HepG2 (cell line): ENCODE results near the gene CMTM1. TPM values are rescaled to one million over a fixed set of nuclear protein-coding genes. Genes with fewer than 3 reads are reported as not detected.

Experiments used
- ATAC-seq: fragments of 200-7000 bp; cut with Tn5 transposase; 3 replicates; pipeline ENCODE4 v1.9.1; 2020; ENCODE audit warnings: mild to moderate bottlenecking, moderate library complexity
- BruUV-seq: library from RNA; stranded (reverse); fragments of 400-500 nt; replicated peaks from 2 replicates; lab custom pipeline; 2021; lab: Mats Ljungman, UMichigan
- CTCF ChIA-PET: fragments of 300-600 bp; formaldehyde crosslinking; extraction: SDS; loops from one replicate; lab custom pipeline; 2021; ENCODE audit warnings: low total read pairs, inconsistent platforms, low intra/inter-chr PET ratio; lab: Yijun Ruan, JAX
- POLR2A ChIA-PET: fragments of 350-600 bp; sonication (Branson Sonifier 250); formaldehyde crosslinking; loops from one replicate; lab custom pipeline; 2020; ENCODE audit warnings: antibody characterized with exemption, inconsistent platforms; lab: Yijun Ruan, JAX
- DNase-seq: peaks from one replicate; pipeline ENCODE4 v3.0.0-alpha.2; 2015; ENCODE audit warnings: low spot score
- FAIRE-seq: peaks from 3 replicates; lab custom pipeline; 2011; peaks lifted over from hg19 to GRCh38; lab: Jason Lieb, UNC
- H2AFZ ChIP-seq: one replicate; pipeline ENCODE4 v1.6.1; 2011; ENCODE audit warnings: low read length, inconsistent platforms
- H3K27ac ChIP-seq: fragments of 300-600 bp; 3 replicates; pipeline ENCODE4 v1.8.0; 2011; ENCODE audit warnings: mixed run types, mild to moderate bottlenecking, mixed read lengths, low read length, inconsistent platforms; ENCODE audit not compliant: insufficient read depth; ENCODE audit errors: extremely low read length
- H3K27me3 ChIP-seq, 2 experiments: fragments of 200-600 bp in 1 of 2; 2 replicates in 1 of 2; 3 replicates in 1 of 2; pipeline versions ENCODE4 v1.6.0 to v1.8.0; 2011; ENCODE audit warnings: low read length in 2 of 2, mild to moderate bottlenecking in 2 of 2, moderate library complexity in 2 of 2, inconsistent platforms in 1 of 2; ENCODE audit not compliant: insufficient read depth in 2 of 2, control insufficient read depth in 1 of 2
- H3K36me3 ChIP-seq, 2 experiments: fragments of 200-600 bp in 1 of 2; replicated peaks in 1 of 2; 2 replicates in 1 of 2; 3 replicates in 1 of 2; pipeline versions ENCODE4 v1.5.1 to v1.8.0; 2011; ENCODE audit warnings: low read length in 2 of 2, inconsistent platforms in 1 of 2; ENCODE audit not compliant: insufficient read depth in 2 of 2, control insufficient read depth in 1 of 2
- H3K4me1 ChIP-seq: 2 replicates; pipeline ENCODE4 v1.5.1; 2012; ENCODE audit warnings: low read length, inconsistent platforms; ENCODE audit not compliant: insufficient read depth
- H3K4me2 ChIP-seq: 2 replicates; pipeline ENCODE4 v1.6.0; 2011; ENCODE audit warnings: low read depth, low read length, inconsistent platforms
- H3K4me3 ChIP-seq, 3 experiments: fragments of 200-600 bp in 1 of 3; sonication (generic), shearing (Covaris generic) in 1 of 3; replicated peaks in 1 of 3; 2 replicates each; pipeline ENCODE4 v1.5.1; 2011 to 2016; ENCODE audit warnings: low read length in 3 of 3, inconsistent platforms in 2 of 3, low read depth in 2 of 3, mild to moderate bottlenecking in 2 of 3, control low read depth in 1 of 3, mixed read lengths in 1 of 3; ENCODE audit not compliant: insufficient read depth in 1 of 3
- H3K79me2 ChIP-seq: one replicate; pipeline ENCODE4 v1.6.1; 2011; ENCODE audit warnings: low read length, inconsistent platforms; ENCODE audit not compliant: insufficient read depth
- H3K9ac ChIP-seq: 2 replicates; pipeline ENCODE4 v1.6.0; 2011; ENCODE audit warnings: mild to moderate bottlenecking, low read depth, low read length, inconsistent platforms; ENCODE audit not compliant: insufficient read depth
- H3K9me3 ChIP-seq: 2 replicates; pipeline ENCODE4 v1.5.1; 2012; ENCODE audit warnings: mild to moderate bottlenecking, low read length
- H4K20me1 ChIP-seq: 2 replicates; pipeline ENCODE4 v1.6.0; 2011; ENCODE audit warnings: inconsistent platforms, mild to moderate bottlenecking, low read length, moderate library complexity; ENCODE audit not compliant: insufficient read depth
- EHMT2 ChIP-seq: fragments of 200-600 bp; sonication (generic); IDR thresholded peaks from 2 replicates; pipeline ENCODE4 v1.7.0; 2017; ENCODE audit warnings: antibody characterized with exemption, low read depth, low read length, borderline replicate concordance
- FOSL2 ChIP-seq: sonication (generic); formaldehyde crosslinking; IDR thresholded peaks from 2 replicates; pipeline ENCODE4 v1.4.0; 2020; ENCODE audit warnings: missing genetic modification reagents
- LCORL ChIP-seq, 2 experiments: fragments of 450-650 bp in 1 of 2; sonication (generic) in 1 of 2; formaldehyde crosslinking in 1 of 2; IDR thresholded peaks; 2 replicates each; pipeline versions ENCODE4 v1.5.0 to v1.6.1; 2017 to 2020; ENCODE audit warnings: antibody characterized with exemption in 1 of 2, missing genetic modification reagents in 1 of 2
- MAFF ChIP-seq: IDR thresholded peaks from 2 replicates; pipeline ENCODE4 v1.6.1; 2011; ENCODE audit warnings: low read depth, low read length, improper control_type of control experiment
- MAFK ChIP-seq, 2 experiments: IDR thresholded peaks in 1 of 2; conservative IDR thresholded peaks in 1 of 2; 2 replicates each; pipeline ENCODE4 v1.6.1; 2011; ENCODE audit warnings: improper control_type of control experiment in 2 of 2, low read length in 2 of 2
- MIER3 ChIP-seq: IDR thresholded peaks from 2 replicates; pipeline ENCODE4 v1.6.1; 2016; ENCODE audit warnings: missing compliant biosample characterization, borderline replicate concordance
- SMYD3 ChIP-seq: sonication (generic); formaldehyde crosslinking; IDR thresholded peaks from 2 replicates; pipeline ENCODE4 v1.8.1; 2023; ENCODE audit warnings: mild to moderate bottlenecking, missing genetic modification reagents
- SP2 ChIP-seq: sonication (generic); formaldehyde crosslinking; IDR thresholded peaks from 2 replicates; pipeline ENCODE4 v1.5.1; 2020; ENCODE audit warnings: mild to moderate bottlenecking, missing genetic modification reagents
- ZBTB42 ChIP-seq: sonication (generic); formaldehyde crosslinking; IDR thresholded peaks from 2 replicates; pipeline ENCODE4 v1.5.0; 2020; ENCODE audit warnings: mild to moderate bottlenecking, missing genetic modification reagents
- ZNF577 ChIP-seq: sonication (generic); formaldehyde crosslinking; IDR thresholded peaks from 2 replicates; pipeline ENCODE4 v1.4.0; 2020; ENCODE audit warnings: mild to moderate bottlenecking, low read depth, missing genetic modification reagents, borderline replicate concordance
- ZNF652 ChIP-seq: IDR thresholded peaks from 2 replicates; pipeline ENCODE4 v1.6.1; 2016; ENCODE audit warnings: low read depth, borderline replicate concordance
- WGBS: methylation state at CpG from one replicate; pipeline ENCODE4 v1.1.6; 2017; ENCODE audit warnings: low lambda C conversion rate; 5-methylcytosine and 5-hydroxymethylcytosine counted together
- in situ Hi-C: cut with HindIII; loops from 2 replicates; pipeline ENCODE4 v1.10.0; 2017; ENCODE audit warnings: low pct_unique_long_range_greater_than_20kb; ENCODE audit not compliant: extremely low pct_ligation_motif_present
- intact Hi-C: fragments of 100-400 bp; cut with micrococcal nuclease; formaldehyde crosslinking; loops from one replicate; pipeline ENCODE4 v1.10.0; 2022; ENCODE audit not compliant: unreplicated experiment
- polyA plus RNA-seq, 8 experiments: library from polyadenylated mRNA; depleted of rRNA in 3 of 8; stranded (reverse) in 7 of 8; unstranded in 1 of 8; fragments of >200 nt; fragmentation: Illumina TruSeq in 4 of 8; extraction: Trizol in 4 of 8; gene quantifications; 2 replicates each; pipeline versions ENCODE4 v1.2.1 to v1.2.3, GENCODE V29; 2011 to 2016; ENCODE audit warnings: low read depth in 4 of 8, missing spikeins in 1 of 8, mixed read lengths in 1 of 8; ENCODE audit not compliant: insufficient read depth in 1 of 8
- total RNA-seq, 5 experiments: library from RNA; depleted of rRNA; stranded (reverse); fragments of >200 nt; fragmentation: Illumina TruSeq; extraction: Trizol; gene quantifications; 2 replicates each; pipeline ENCODE4 v1.2.3, GENCODE V29; 2016; ENCODE audit warnings: low read depth in 1 of 5
- TF ChIP-seq, protein P1 (sequence below): sonication (generic); formaldehyde crosslinking; IDR thresholded peaks from 2 replicates; pipeline ENCODE4 v1.5.0; 2020; ENCODE audit warnings: missing genetic modification reagents, mild to moderate bottlenecking, borderline replicate concordance
- TF ChIP-seq, protein P2 (sequence below): fragments of 450-650 bp; IDR thresholded peaks from 2 replicates; pipeline ENCODE4 v1.6.1; 2016

The CMTM1 gene
- total and polyA plus RNA-seq, 2 of the 13 experiments (the other 11 are each of a cell fraction or from before 2014, with no cell fraction given), result 1.7 to 2.9 TPM

DNA sequence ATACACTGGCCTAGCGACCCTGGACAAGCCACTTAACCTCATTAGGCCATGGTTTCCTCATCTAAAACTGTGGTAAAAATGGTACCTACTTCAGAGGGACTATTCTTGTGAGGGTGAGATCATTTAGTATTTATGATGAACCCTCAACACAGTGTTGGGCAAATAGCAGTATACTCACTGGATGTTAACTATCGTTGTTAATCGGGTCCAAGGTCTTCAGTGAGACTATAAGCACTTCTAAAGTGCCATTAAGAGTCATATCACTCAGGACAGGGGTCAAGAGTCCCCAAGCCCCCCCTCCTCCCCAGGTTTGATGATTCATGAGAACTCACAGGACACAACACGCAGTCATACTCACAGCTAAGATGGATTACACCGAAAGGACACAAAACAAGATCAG is 27.3 kb upstream of the CMTM1 start (continued):
- TF ChIP-seq, protein P1, sequence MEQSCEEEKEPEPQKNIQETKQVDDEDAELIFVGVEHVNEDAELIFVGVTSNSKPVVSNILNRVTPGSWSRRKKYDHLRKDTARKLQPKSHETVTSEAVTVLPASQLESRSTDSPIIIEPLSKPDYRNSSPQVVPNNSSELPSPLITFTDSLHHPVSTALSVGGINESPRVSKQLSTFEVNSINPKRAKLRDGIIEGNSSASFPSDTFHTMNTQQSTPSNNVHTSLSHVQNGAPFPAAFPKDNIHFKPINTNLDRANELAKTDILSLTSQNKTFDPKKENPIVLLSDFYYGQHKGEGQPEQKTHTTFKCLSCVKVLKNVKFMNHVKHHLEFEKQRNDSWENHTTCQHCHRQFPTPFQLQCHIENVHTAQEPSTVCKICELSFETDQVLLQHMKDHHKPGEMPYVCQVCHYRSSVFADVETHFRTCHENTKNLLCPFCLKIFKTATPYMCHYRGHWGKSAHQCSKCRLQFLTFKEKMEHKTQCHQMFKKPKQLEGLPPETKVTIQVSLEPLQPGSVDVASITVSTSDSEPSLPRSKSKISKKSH (CRISPR knock-in tag), result no peak
- TF ChIP-seq FOSL2 (CRISPR knock-in tag), result 0 out of 2 replicates have a peak, but pooled peaks have one; percentile 40

DNA sequence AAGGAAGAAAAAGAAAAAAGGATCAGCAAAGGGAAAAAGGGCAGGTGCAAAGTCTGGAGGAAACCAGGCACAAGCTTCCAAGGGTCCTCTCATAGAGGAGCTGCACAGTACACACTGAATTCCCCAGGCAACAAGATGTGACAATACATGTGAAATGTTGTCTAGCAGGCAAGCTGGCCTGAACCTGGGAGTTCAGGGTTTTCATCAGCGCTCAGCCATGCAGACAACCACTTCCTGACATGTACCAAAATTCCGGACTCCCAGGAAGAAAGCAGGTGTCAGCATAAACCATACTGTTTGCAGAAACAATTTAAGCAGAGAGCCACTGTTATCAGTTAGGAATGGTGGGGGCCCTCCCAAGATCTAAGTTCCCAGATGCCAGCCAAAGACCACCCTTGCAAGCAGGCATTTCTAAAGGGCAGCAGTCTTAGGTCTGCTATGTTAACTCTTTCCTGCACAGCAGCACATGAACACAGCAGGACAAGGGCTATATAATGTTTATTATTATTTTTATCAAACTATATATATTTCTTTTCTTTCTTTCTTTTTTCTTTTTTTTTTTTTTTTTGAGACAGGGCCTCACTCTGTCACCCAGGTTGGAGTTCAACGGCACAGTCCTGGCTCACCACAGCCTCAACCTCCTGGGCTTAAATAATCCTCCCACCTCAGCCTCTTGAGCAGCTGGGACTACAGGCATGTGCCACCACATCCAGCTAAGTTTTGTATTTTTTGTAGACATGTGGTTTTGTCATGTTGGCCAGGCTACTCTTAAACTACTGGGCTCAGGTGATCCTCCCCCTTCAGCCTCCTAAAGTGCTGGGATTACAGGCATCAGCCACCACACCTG is 26.4 kb upstream of the CMTM1 start:
- Histone ChIP-seq H3K27me3 (no peaks in the 10 kb centered on the region), H3K9ac (no peak overlapping the region), H2AFZ (no peak overlapping the region), H3K79me2 (no peaks in the 10 kb centered on the region), H4K20me1 (no peaks in the 10 kb centered on the region), H3K9me3 (no peaks in the 10 kb centered on the region), H3K27ac (peak overlapping the region; percentile 5), H3K36me3 (peaks cover 3 to 21% of the 10 kb centered on the region in 2 experiments; a peak in 3 of 5 replicates), H3K4me3 (no peak overlapping the region), H3K4me1 (peaks cover 13% of the 10 kb centered on the region), H3K4me2 (no peak overlapping the region)
- POLR2A ChIA-PET, result interaction anchor here (1.1 to 1.4 kb wide), 2 partner anchors 13 to 19 kb away, joined by 4 to 5 read pairs; partner anchors contain the start of gene CKLF
- WGBS, result 96% methylated on average over 3 of the region's 3 CpGs
- FAIRE-seq, result no peak
- intact Hi-C loops (loop anchor here (5.0 kb wide), 1 partner anchor 1332 kb away; the partner anchor contains the start of gene EDC4), in situ Hi-C loops (no loop called here)
- ATAC-seq, result peak; percentile 21; the same call in 2 of the 3 replicates
- TF ChIP-seq MAFF (peak; percentile 71), MAFK (conservative IDR thresholded peaks at IDR 0.05 in 1 of 2, IDR thresholded peaks at IDR 0.05 in 1 of 2; ENCODE audit: low read length in 2 of 2) (peak; percentile 85), SP2 (CRISPR knock-in tag) (no peak), MIER3 (CRISPR knock-in tag) (no peak), EHMT2 (no peak), ZBTB42 (CRISPR knock-in tag) (no peak), ZNF577 (CRISPR knock-in tag) (no peak), LCORL (IDR thresholded peaks at IDR 0.05) (no peak), LCORL (CRISPR knock-in tag; IDR thresholded peaks at IDR 0.05) (no peak), ZNF652 (CRISPR knock-in tag) (peak; percentile 67), SMYD3 (CRISPR knock-in tag) (no peak)
- TF ChIP-seq, protein P2, sequence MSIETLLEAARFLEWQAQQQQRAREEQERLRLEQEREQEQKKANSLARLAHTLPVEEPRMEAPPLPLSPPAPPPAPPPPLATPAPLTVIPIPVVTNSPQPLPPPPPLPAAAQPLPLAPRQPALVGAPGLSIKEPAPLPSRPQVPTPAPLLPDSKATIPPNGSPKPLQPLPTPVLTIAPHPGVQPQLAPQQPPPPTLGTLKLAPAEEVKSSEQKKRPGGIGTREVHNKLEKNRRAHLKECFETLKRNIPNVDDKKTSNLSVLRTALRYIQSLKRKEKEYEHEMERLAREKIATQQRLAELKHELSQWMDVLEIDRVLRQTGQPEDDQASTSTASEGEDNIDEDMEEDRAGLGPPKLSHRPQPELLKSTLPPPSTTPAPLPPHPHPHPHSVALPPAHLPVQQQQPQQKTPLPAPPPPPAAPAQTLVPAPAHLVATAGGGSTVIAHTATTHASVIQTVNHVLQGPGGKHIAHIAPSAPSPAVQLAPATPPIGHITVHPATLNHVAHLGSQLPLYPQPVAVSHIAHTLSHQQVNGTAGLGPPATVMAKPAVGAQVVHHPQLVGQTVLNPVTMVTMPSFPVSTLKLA, result peak; percentile 42
- no TSS peak for BruUV-seq
- DNase-seq, result no peak
- CTCF ChIA-PET, result no interaction called here
